ENCODE measurements around the gene RAP1A.

DNA sequence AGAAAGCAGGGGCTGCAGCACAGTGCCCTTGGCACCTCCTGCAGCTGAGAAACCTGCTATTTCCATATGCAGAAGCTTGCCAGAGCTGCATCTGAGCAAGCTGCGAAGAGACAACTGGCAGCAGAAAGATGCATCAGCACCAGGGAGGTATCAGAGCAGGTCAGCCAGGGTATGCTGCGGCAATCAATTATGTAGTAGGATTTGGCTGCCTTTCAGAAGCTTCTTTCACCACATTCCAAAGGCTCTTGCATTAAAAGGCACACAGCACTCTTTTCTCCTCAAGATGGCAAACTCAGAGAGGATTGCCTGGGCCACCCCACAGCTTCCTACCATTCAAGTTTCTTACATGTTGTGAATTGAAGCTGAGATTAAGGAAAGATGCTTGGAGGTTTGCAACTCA lies 47.6 kb upstream of the RAP1A start:
- no peak for TF ChIP-seq EZH2 (IDR thresholded peaks at IDR 0.05; ENCODE audit: borderline replicate concordance, low read length)
- TF ChIP-seq, protein P1, sequence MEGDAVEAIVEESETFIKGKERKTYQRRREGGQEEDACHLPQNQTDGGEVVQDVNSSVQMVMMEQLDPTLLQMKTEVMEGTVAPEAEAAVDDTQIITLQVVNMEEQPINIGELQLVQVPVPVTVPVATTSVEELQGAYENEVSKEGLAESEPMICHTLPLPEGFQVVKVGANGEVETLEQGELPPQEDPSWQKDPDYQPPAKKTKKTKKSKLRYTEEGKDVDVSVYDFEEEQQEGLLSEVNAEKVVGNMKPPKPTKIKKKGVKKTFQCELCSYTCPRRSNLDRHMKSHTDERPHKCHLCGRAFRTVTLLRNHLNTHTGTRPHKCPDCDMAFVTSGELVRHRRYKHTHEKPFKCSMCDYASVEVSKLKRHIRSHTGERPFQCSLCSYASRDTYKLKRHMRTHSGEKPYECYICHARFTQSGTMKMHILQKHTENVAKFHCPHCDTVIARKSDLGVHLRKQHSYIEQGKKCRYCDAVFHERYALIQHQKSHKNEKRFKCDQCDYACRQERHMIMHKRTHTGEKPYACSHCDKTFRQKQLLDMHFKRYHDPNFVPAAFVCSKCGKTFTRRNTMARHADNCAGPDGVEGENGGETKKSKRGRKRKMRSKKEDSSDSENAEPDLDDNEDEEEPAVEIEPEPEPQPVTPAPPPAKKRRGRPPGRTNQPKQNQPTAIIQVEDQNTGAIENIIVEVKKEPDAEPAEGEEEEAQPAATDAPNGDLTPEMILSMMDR (conservative IDR thresholded peaks at IDR 0.05 in 1 of 2, IDR thresholded peaks at IDR 0.05 in 1 of 2; ENCODE audit: extremely low read depth in 1 of 2, insufficient read depth in 1 of 2, low read depth in 1 of 2, low read length in 2 of 2) = no peak
